ENCODE data around the gene HYAL2. TPM values are rescaled to one million over a fixed set of nuclear protein-coding genes. Genes with fewer than 3 reads are reported as not detected.

The HYAL2 gene
- total and polyA plus RNA-seq, 2 of the 8 experiments (the other 6 are each of a cell fraction or from before 2014, with no cell fraction given): 51.9 to 176 TPM

DNA sequence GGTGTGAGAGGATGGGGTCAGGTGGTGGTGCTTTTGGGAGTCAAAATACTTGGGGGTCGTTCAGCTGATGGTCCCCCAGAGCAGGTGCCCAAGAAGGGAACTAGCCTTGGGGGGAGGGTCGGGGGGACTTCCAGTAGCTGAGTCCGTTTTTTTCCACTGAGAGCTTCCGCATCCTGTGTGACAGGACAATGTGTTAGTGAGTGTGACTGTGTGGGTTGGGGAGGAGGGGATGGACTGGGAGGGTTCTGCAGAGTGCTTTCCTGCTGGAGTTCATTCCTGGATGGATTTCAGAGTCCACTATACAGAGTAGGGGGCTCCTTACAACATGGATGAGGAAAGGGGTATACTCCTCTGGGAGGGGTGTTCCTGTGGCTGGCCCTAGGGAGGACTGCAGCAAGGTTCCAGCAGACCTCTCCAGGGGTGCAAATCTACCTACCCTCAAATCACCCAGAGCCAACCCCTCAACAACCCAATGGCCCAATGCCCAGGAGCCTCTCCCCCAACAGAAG is 601 bp upstream of the HYAL2 start:
- no peak for DNase-seq (ENCODE audit: low read depth in 1 of 2, low spot score in 2 of 2)
- Histone ChIP-seq H2AFZ (ENCODE audit: low read length) (no peak overlapping the region), H2BK120ac (replicated peaks; ENCODE audit: low read depth, low read length) (no peak overlapping the region), H2AK5ac (ENCODE audit: low read depth, low read length) (no peak overlapping the region), H3K4me3 (ENCODE audit: extremely low read depth in 1 of 4, insufficient read depth in 2 of 4, low read depth in 3 of 4, low read length in 4 of 4) (peak overlapping the region in 3 of 4 experiments; percentile 89 to 96 (median 95); a peak in 5 of 8 replicates), H3K9ac (replicated peaks in 1 of 4; ENCODE audit: extremely low read depth in 1 of 4, low read depth in 3 of 4, low read length in 3 of 4) (no peak overlapping the region; a peak in 1 of 7 replicates), H3K18ac (ENCODE audit: extremely low read depth, low read length) (peak overlapping the region; percentile 97), H4K8ac (ENCODE audit: extremely low read depth, insufficient read depth, low read length) (no peak overlapping the region), H3K79me1 (ENCODE audit: low read depth, low read length) (peaks cover 20% of the 10 kb centered on the region), H2BK15ac (ENCODE audit: low read length) (peak overlapping the region; percentile 88; the same call in 1 of the 2 replicates), H3K36me3 (ENCODE audit: control insufficient read depth in 2 of 4, insufficient read depth in 4 of 4, low read length in 3 of 4) (peaks cover 18 to 27% (median 23%) of the 10 kb centered on the region in 4 experiments), H4K5ac (ENCODE audit: insufficient read length, low read depth, low read length) (no peak overlapping the region), H3K27me3 (replicated peaks in 1 of 4; ENCODE audit: control insufficient read depth in 3 of 4, extremely low read depth in 1 of 4, insufficient read depth in 3 of 4, low read length in 3 of 4) (no peaks in the 10 kb centered on the region), H4K91ac (replicated peaks; ENCODE audit: insufficient read length, low read length) (peak overlapping the region; percentile 91), H3K9me3 (ENCODE audit: insufficient read depth in 2 of 2, low read depth in 1 of 2, low read length in 1 of 2) (no peaks in the 10 kb centered on the region), H3K4me2 (ENCODE audit: insufficient read depth in 1 of 2, low read depth in 2 of 2, low read length in 2 of 2) (peak overlapping the region; percentile 97), H3K27ac (ENCODE audit: low read depth, low read length) (no peak overlapping the region), H3K4me1 (replicated peaks in 1 of 4; ENCODE audit: control insufficient read depth in 3 of 4, insufficient read depth in 4 of 4, low read length in 3 of 4) (peaks cover 0 to 40% (median 21%) of the 10 kb centered on the region in 4 experiments; a peak in 6 of 7 replicates), H2BK12ac (ENCODE audit: low read depth, low read length) (peak overlapping the region; percentile 92; the same call in 1 of the 2 replicates), H4K20me1 (replicated peaks in 1 of 2; ENCODE audit: control insufficient read depth in 1 of 2, insufficient read depth in 2 of 2, low read length in 2 of 2) (peaks cover 8 to 22% of the 10 kb centered on the region in 2 experiments), H3K23me2 (ENCODE audit: low read depth, low read length) (peaks cover 24% of the 10 kb centered on the region), H2BK20ac (ENCODE audit: low read length) (0 out of 2 replicates have a peak overlapping the region, but pooled peaks have one; percentile 72), H3K56ac (replicated peaks; ENCODE audit: insufficient read length, low read depth, low read length) (no peak overlapping the region), H2BK5ac (ENCODE audit: low read depth, low read length) (peak overlapping the region; percentile 99; the same call in 1 of the 2 replicates), H3K14ac (ENCODE audit: insufficient read length) (no peak overlapping the region), H3K23ac (ENCODE audit: insufficient read length) (no peak overlapping the region), H3K4ac (replicated peaks; ENCODE audit: insufficient read length, low read depth, low read length) (no peak overlapping the region), H3K79me2 (ENCODE audit: control insufficient read depth in 1 of 2, insufficient read depth in 2 of 2, low read length in 2 of 2) (peaks cover 0 to 36% of the 10 kb centered on the region in 2 experiments; a peak in 3 of 4 replicates)
- ChIA-PET CTCF (ENCODE audit: partially characterized antibody) (interaction anchor here (0.8 to 7.5 kb wide), 21 partner anchors 8 to 131 kb away, joined by 3 to 75 read pairs (median 8); partner anchors contain the start of genes GNAT1, HYAL1, IFRD2 and LSMEM2), POLR2A (ENCODE audit: partially characterized antibody) (interaction anchor here (0.7 to 12.6 kb wide), 9 partner anchors 13 to 64 kb away, joined by 3 to 149 read pairs (median 9); partner anchors contain the start of genes HYAL1, HYAL3, IFRD2 and LSMEM2)
- 74% methylated on average over 4 of the region's 4 CpGs; no CpG with 5 or more reads in 1 of the 2 experiments for WGBS, 2 experiments (ENCODE audit: extremely low coverage in 1 of 2, insufficient coverage in 1 of 2, insufficient read length in 1 of 2, insufficient replicate concordance in 2 of 2, low coverage in 1 of 2, low lambda C conversion rate in 2 of 2, missing lambda C conversion rate in 1 of 2)
- no peak for FAIRE-seq
- TF ChIP-seq ATF3 (IDR thresholded peaks at IDR 0.05; ENCODE audit: insufficient read depth, low read depth, low read length) (no peak), EP300 (IDR thresholded peaks at IDR 0.05; ENCODE audit: borderline replicate concordance in 1 of 2, low read depth in 2 of 2, low read length in 2 of 2) (no peak), EGR1 (IDR thresholded peaks at IDR 0.05; ENCODE audit: borderline replicate concordance, low read depth, low read length) (no peak), EZH2 (IDR thresholded peaks at IDR 0.05; ENCODE audit: low read depth, low read length, severe bottlenecking) (no peak), USF2 (IDR thresholded peaks at IDR 0.05; ENCODE audit: low read length) (no peak), CTBP2 (IDR thresholded peaks at IDR 0.05; ENCODE audit: borderline replicate concordance, insufficient read depth, insufficient read length, low read length) (no peak), CREB1 (IDR thresholded peaks at IDR 0.05) (no peak), GTF2F1 (IDR thresholded peaks at IDR 0.05; ENCODE audit: borderline replicate concordance, low read depth, low read length) (no peak)
- TF ChIP-seq, protein P1, sequence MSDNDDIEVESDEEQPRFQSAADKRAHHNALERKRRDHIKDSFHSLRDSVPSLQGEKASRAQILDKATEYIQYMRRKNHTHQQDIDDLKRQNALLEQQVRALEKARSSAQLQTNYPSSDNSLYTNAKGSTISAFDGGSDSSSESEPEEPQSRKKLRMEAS (IDR thresholded peaks at IDR 0.05): no peak
